Esophagus mucosa (tissue), 1 donor: ENCODE results near the gene DUSP28. TPM values are rescaled to one million over a fixed set of nuclear protein-coding genes. Genes with fewer than 3 reads are reported as not detected.
A peak's percentile ranks its signal among the peaks of the same experiment; 100 is the strongest.
"Not testable (repeated sequence)": the region's sequence is repeated elsewhere in the genome, so short reads cannot be mapped to it uniquely, and the experiment has no call there.

Experiments
- ATAC-seq: fragments of 200-7000 bp; cut with Tn5 transposase; one replicate; pipeline ENCODE4 v1.9.1; 2020
- total RNA-seq: library from RNA; stranded (reverse); gene quantifications from one replicate; pipeline ENCODE4 v1.2.4, GENCODE V29; 2023
- donor health status: DM: yes; HTN: yes; CAD: no.

DUSP28 gene
- total RNA-seq, 1 donor from 2014 or later: 3.7 TPM

GRCh38 chr2:240527153-240527750, 32.9 kb upstream of the DUSP28 start:
- ATAC-seq: no peak

GRCh38 chr2:240528406-240529040, 31.6 kb upstream of the DUSP28 start:
- no peak for ATAC-seq

GRCh38 chr2:240529344-240529999, 30.7 kb upstream of the DUSP28 start:
- no peak for ATAC-seq

GRCh38 chr2:240530181-240530580, 30.0 kb upstream of the DUSP28 start:
- ATAC-seq: no peak

- ATAC-seq: no peak
These were observed 29.1 kb upstream of the DUSP28 start for GRCh38 chr2:240531038-240531437.

- ATAC-seq: no peak
These were observed 28.0 kb upstream of the DUSP28 start for GRCh38 chr2:240532031-240532775.

- ATAC-seq: no peak
These were observed 22.0 kb upstream of the DUSP28 start for GRCh38 chr2:240538031-240538780.

- not testable (repeated sequence) for ATAC-seq
These were observed 21.1 kb upstream of the DUSP28 start for GRCh38 chr2:240539101-240539500.

GRCh38 chr2:240539906-240540305, 20.3 kb upstream of the DUSP28 start:
- no peak for ATAC-seq

GRCh38 chr2:240551288-240551687, 8.9 kb upstream of the DUSP28 start:
- no peak for ATAC-seq

- no peak for ATAC-seq
These were observed 8.3 kb upstream of the DUSP28 start for GRCh38 chr2:240551811-240552210.

GRCh38 chr2:240553956-240554480, 6.1 kb upstream of the DUSP28 start:
- ATAC-seq: no peak

- no peak for ATAC-seq
These were observed 5.2 kb upstream of the DUSP28 start for GRCh38 chr2:240554767-240555493.

- ATAC-seq: no peak
These were observed 4.5 kb upstream of the DUSP28 start for GRCh38 chr2:240555541-240556250.

- ATAC-seq: no peak
These were observed 3.5 kb upstream of the DUSP28 start for GRCh38 chr2:240556553-240557100.

- no peak for ATAC-seq
These were observed 2.9 kb upstream of the DUSP28 start for GRCh38 chr2:240557101-240557751.

- ATAC-seq: peak; percentile 27
These were observed 2.3 kb upstream of the DUSP28 start, which contains the start of gene ANKMY1 for GRCh38 chr2:240557808-240558207. ANKMY1 (minus strand) TSS chr2:240557988; CDS start chr2:240557335, 653 bp downstream.

- no peak for ATAC-seq
These were observed 1.9 kb upstream of the DUSP28 start for GRCh38 chr2:240558236-240558761.

- ATAC-seq: no peak
These were observed 871 bp upstream of the DUSP28 start for GRCh38 chr2:240559286-240559685.
